ENCODE results near the gene TRIM24. TPM values are rescaled to one million over a fixed set of nuclear protein-coding genes. Genes with fewer than 3 reads are reported as not detected.
"Not testable (repeated sequence)": the region's sequence is repeated elsewhere in the genome, so short reads cannot be mapped to it uniquely, and the experiment has no call there.

TRIM24 gene
- total RNA-seq, 1 donor, result 25.9 TPM

DNA sequence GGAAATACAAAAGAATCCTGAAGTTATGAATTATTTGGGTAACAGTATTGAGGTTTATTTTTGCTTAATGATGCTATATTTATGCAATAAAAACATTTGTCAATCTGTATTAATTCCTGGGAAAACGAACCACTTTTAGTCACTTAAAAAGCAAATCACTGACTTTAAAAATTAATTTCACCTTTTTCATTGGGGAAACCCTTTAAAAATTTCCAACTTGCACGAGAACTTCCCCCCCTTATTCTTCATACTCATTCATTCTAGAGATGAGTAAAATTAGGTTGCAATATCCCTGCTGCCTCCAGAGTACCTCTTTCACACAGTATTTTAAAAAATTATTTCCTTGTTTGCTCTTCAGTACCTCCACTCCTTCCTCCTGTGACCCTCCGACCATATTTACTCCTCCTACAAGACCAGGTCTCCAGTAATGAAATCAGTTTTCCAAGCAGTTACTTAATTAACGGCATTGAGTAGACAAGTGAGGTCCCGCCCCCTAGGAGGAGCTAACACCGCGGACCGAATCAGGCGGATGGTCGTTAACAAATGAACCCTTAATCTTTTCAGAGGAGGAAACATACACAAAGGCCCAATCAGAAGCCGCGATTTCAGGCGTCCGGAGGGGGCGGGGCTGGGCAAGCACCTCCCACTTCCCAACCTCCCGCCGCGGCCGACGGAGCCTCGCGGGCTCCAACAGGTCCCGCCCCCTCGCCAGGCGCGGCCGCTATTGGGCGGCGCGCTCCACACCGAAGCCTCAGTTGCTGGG is 465 bp upstream of the TRIM24 start:
- peak; percentile 95 to 99 (median 98) for DNase-seq (ENCODE audit: low read depth in 2 of 3, low spot score in 2 of 3)

DNA sequence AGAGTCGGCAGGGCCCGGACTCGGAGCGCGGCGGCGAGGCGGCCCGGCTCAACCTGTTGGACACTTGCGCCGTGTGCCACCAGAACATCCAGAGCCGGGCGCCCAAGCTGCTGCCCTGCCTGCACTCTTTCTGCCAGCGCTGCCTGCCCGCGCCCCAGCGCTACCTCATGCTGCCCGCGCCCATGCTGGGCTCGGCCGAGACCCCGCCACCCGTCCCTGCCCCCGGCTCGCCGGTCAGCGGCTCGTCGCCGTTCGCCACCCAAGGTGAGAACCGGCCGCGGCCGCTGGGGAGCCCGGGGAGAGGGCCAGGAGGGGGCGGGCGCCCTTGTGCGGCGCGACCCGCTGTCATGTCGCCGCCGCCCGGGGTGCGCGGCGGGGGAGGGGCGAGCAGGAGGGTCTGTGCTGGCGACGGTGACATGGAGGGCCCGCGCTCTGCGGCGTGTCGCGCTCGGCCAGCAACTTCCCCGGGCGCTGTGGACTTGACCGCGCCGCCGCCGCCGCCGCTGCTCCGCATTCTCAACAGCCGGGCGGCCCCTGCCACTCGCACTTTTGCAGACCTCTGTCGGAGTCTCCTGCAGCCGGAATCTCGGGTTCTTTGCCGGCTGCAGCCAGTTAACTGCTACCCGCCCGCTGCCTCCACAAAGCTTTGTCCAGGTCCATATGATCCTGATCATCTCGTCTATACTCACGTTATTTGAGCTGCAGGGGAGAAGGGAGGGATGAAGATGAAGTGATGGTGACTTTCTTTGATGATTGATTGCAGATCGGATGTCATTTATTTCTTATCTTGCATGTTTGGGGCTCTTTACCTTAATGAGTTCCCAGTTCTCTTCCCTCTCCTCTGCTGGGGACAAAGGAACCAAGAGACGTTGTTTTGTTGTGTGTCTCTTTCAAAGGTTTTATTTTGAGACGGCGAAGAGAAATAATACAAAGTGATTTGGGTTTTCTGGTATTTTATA is 869 bp downstream of the TRIM24 start:
- DNase-seq (ENCODE audit: low read depth in 2 of 3, low spot score in 2 of 3), result peak; percentile 37 to 77 (median 66)

- DNase-seq (ENCODE audit: low read depth in 2 of 3, low spot score in 2 of 3), result not testable (repeated sequence)
Observed at GRCh38 chr7:138463291-138463618, 3.2 kb downstream of the TRIM24 start.

- DNase-seq (ENCODE audit: low read depth in 2 of 3, low spot score in 2 of 3), result no peak
Observed at GRCh38 chr7:138465046-138465445, 5.0 kb downstream of the TRIM24 start.

DNA sequence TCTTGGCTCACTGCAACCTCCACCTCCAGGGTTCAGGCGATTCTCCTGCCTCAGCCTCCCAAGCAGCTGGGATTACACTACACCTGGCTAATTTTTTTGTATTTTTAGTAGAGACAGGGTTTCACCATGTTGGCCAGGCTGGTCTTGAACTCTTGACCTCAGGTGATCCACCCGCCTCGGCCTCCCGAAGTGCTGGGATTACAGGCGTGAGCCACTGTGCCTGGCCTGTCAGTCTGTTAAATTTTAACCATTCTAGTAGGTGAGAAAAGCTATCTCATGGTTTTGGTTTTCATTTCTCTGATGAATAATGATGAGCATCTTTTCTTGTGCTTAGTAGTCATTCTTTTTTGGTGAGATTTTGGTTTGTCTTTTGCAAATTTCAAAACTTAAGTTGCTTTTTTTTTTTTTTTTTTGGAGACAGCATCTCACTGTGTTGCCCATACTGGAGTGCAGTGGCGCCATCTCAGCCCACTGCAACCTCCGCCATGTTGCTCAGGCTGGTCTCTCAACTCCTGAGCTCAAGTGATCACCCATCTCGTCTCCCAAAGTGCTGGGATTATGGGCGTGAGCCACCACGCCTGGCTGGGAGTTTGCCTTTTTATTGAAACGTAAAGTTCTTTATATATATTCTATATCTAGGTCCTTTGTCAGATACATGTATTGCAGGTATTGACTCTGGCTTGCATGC is 6.2 kb downstream of the TRIM24 start:
- DNase-seq (ENCODE audit: low read depth in 2 of 3, low spot score in 2 of 3), result not testable (repeated sequence)

DNA sequence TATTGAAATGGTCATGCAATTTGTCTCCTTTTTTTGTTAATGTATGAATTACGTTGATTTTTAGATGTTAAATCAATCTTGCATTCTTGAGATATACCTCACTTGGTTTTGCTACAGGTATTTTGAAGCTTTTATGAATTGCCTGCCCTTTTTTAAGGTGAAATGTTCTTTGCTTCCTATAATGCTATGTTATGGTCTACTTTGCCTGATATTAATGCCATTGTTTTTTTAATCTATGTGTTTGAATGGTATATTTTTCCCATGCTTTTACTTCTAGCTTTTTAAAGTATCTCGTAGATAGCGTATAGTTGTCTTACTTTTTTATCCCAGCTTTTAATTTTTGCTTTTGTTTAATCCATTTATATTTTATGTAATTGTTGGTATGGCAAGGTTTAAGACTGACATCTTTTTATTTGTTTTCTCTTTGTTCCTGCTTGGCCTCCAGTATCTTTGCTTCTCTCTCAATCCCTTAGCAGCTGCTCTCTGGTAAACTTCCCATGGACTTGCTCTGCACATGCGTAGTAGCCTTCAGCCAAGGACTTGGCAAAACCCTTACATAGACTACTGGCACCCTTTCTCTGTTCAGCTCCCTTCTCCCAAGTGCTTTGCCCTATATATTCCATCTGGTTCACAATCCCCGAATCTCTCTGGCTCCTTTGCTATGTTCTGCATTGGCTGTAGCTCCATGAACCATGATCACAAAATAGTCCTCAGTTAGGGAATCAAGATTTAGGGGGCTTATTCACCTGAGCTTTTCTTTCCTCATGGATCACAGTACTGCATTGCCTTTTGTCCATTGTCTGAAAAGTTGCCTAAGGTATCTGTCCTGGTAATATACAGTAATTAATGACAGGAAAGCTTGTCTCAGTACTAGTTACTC is 8.4 kb downstream of the TRIM24 start:
- DNase-seq (ENCODE audit: low read depth in 2 of 3, low spot score in 2 of 3), result no peak

DNA sequence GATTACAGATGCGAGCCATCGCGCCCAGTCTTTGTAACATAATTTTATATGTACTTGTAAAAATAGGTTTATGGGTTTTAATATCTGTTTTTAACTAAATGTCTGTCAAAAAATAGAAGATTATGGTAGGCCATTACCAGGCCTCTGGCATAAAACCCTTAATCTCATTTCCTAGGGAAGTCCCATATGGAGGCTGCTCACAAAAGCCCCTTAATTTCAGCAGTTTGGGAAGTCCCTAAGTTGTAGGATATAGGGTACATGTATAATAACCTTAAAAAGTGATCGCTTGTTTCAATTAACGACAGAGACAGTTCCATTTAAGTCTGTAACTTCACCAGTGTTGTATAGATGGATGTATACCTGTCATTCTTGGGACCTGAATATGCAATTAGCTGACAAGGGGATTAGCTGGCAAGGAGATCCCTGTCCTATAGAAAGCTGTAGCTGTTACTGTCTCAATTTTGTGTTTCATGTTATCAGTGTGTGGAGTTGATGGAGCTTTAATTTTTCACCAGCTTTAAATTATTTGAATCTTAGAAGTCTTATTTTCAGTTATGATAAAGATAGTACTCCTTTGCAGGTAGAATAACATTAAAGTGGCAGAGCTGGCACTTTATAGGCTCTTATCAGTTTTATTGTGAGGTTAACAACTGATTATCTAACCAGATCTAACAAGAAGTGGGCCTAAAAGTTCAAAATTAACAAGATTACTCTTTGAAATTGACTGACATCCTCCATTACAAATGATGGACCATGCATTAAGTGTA is 10.5 kb downstream of the TRIM24 start:
- no peak for DNase-seq (ENCODE audit: low read depth in 2 of 3, low spot score in 2 of 3)

DNA sequence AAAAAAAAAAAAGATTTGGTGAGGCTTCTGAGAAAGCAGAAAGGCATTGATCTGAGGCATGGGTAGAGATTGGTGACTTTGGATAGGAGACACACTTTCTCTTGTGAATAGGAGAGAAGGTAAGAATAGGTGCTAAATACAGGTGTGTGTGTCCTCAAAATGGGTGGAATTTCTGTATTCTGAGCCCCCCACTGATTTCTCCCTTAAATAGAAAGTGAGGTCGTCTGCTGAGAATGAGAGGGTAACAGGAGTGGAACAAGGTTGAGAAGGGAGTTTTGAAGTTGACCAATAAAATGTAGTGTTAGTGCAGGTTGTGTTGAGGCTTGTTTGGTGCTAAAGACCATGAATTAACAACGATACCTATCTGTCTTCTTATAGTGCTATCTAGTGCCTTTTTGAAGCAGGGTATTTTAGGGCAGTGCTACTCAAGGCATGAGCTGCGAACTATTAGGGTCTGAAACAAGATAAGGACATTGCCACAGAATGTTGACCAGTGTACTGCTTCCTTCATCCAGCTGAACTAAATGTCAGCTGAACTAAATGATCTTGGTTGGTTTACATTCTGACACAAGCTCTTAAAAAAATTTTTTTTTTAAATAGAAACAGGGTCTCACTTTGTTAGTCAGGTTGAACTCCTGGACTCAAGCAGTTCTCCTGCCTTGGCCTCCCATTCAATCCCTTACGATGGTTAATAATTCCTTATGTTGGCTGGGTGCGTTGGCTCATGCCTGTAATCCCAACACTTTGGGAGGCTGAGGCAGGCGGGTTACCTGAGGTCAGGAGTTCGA is 12.4 kb downstream of the TRIM24 start:
- DNase-seq (ENCODE audit: low read depth in 2 of 3, low spot score in 2 of 3), result no peak

- no peak for DNase-seq (ENCODE audit: low read depth in 2 of 3, low spot score in 2 of 3)
Observed at GRCh38 chr7:138475377-138475776, 15.3 kb downstream of the TRIM24 start.

DNA sequence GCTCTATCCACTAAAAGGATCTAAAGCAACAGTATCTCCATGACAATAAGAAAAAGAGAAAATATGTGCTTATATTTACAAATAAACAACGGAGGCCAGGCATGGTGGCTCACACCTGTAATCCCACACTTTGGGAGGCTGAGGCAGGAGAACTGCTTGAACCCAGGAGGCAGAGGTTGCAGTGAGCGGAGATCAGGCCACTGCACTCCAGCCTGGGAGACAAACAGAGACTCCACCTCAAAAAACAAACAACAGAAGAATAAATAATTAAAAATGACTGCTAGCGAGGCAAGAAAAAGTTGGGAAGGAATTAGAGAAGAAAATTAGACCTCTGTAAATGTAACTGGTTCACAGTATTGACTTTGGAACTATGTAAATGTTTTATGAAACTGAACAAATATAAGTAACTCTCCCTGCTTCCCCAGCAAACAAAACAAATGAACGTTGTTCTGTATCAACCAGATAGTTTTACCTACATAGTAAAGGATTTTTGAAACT is 17.1 kb downstream of the TRIM24 start:
- no peak for DNase-seq (ENCODE audit: low read depth in 2 of 3, low spot score in 2 of 3)

GRCh38 chr7:138477581-138477980 is 17.5 kb downstream of the TRIM24 start:
- DNase-seq (ENCODE audit: low read depth in 2 of 3, low spot score in 2 of 3), result no peak

DNA sequence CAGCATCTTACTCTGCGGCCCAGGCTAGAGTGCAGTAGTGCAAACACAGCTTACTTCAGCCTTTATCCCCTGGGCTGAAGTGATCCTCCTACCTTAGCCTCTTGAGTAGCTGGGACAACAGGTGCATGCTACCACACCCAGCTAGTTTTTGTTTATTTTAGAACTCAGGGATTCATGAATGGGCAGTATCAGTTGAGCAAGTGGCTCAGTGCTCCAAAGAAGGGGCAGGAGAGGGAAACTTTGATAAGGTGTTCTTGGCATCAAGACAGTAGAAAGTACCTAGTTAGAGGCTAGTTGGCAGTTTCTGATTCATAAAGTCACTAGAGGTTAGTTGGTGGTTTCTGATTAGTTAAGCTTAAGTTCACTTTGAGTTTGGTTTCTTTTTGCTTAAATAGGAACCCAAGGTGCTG is 18.4 kb downstream of the TRIM24 start:
- no peak for DNase-seq (ENCODE audit: low read depth in 2 of 3, low spot score in 2 of 3)

DNA sequence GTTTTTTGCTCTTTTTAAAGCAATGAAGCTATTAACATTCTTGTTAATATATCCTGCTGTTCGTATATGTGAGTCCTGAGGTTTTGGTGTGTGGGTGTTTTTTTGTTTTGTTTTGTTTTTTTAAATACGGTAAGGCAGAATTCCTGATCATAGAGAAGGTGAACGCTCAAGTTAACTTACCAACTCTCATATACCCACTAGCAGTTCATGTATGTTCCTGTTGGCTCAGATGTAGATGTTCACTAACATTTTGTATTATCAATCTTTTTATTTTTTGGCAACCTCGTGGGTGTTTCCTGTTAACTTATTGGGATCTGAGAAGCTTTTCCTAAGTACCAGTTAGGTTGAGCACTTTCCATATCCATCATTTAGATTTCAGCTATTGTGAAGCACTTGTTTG is 20.5 kb downstream of the TRIM24 start:
- no peak for DNase-seq (ENCODE audit: low read depth in 2 of 3, low spot score in 2 of 3)

- peak in 1 of 3 donors; percentile 48 for DNase-seq (ENCODE audit: low read depth in 2 of 3, low spot score in 2 of 3)
Observed at GRCh38 chr7:138481447-138482380, 21.7 kb downstream of the TRIM24 start.

- DNase-seq (ENCODE audit: low read depth in 2 of 3, low spot score in 2 of 3), result no peak
Observed at GRCh38 chr7:138483531-138483930, 23.5 kb downstream of the TRIM24 start.

GRCh38 chr7:138485508-138485907 is 25.4 kb downstream of the TRIM24 start:
- not testable (repeated sequence) for DNase-seq (ENCODE audit: low read depth in 2 of 3, low spot score in 2 of 3)

DNA sequence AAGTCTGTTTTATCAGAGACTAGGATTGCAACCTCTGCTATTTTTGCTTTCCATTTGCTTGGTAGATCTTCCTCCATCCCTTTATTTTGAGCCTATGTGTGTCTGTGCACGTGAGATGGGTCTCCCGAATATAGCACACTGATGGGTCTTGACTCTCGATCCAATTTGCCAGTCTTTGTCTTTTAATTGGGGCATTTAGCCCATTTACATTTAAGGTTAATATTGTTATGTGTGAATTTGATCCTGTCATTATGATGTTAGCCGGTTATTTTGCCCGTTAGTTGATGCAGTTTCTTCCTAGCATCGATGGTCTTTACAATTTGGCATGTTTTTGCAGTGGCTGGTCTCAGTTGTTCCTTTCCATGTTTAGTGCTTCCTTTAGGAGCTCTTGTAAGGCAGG is 29.1 kb downstream of the TRIM24 start:
- not testable (repeated sequence) for DNase-seq (ENCODE audit: low read depth in 2 of 3, low spot score in 2 of 3)
